ENCODE data around the gene DHRS7C.

DNA sequence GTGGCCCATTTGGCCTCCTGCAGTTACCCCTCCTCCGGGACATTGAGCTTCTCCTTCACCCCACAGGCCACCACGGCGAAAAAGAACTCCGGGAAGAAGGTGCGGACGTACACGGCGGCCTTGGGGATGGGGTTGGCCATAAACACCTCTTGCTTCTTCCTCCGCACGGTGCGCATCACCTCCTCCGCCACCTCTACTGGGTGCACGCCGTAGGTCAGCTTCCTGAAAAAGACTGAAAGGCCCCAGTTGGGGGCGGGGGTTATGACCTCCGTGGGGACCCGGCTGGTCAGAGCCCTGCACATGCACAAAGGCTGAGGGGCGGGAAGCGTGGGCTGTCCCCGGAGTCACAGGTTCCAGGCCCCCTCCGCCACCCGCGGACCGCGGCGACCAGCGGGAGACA is 19.9 kb downstream of the DHRS7C start:
- TF ChIP-seq CTCF (IDR thresholded peaks at IDR 0.05; ENCODE audit: low read depth, low read length): no peak
- TF ChIP-seq POLR2A (IDR thresholded peaks at IDR 0.05; ENCODE audit: extremely low read depth, insufficient read length): no peak
- TF ChIP-seq, protein P1, sequence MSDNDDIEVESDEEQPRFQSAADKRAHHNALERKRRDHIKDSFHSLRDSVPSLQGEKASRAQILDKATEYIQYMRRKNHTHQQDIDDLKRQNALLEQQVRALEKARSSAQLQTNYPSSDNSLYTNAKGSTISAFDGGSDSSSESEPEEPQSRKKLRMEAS (IDR thresholded peaks at IDR 0.05; ENCODE audit: low read depth, low read length): no peak
- no peak for TF ChIP-seq MYC (IDR thresholded peaks at IDR 0.05; ENCODE audit: low read depth, low read length)
